SK-N-SH treated with all-trans-retinoic acid at 6 μM for 48 hours (cell line): Measurements from ENCODE around the gene C17orf50.

ENCODE experiments used
- ATAC-seq: fragments of 200-7000 bp; cut with Tn5 transposase; 3 replicates; pipeline ENCODE4 v1.9.1; 2020; ENCODE audit warnings: mild to moderate bottlenecking, moderate library complexity
- ARNTL ChIP-seq: fragments of 450-650 bp; formaldehyde crosslinking; IDR thresholded peaks from 2 replicates; pipeline ENCODE4 v1.5.0; 2020; ENCODE audit warnings: low read depth, mild to moderate bottlenecking, moderate library complexity, borderline replicate concordance
- BACH2 ChIP-seq: fragments of 250-450 bp; sonication (Bioruptor Pico); IDR thresholded peaks from 2 replicates; pipeline ENCODE4 v1.9.0; 2021; ENCODE audit warnings: mild to moderate bottlenecking, borderline replicate concordance
- CSDC2 ChIP-seq: fragments of 250-450 bp; sonication (Bioruptor Pico); IDR thresholded peaks from 2 replicates; pipeline ENCODE4 v1.5.0; 2020; ENCODE audit warnings: mild to moderate bottlenecking, moderate library complexity
- ESRRG ChIP-seq: fragments of 250-450 bp; sonication (Bioruptor Pico); IDR thresholded peaks from 2 replicates; pipeline ENCODE4 v1.6.1; 2021; ENCODE audit warnings: mild to moderate bottlenecking
- GLIS3 ChIP-seq: fragments of 250-450 bp; sonication (Bioruptor Pico); IDR thresholded peaks from 2 replicates; pipeline ENCODE4 v1.5.0; 2020; ENCODE audit warnings: mild to moderate bottlenecking, moderate library complexity
- ISL1 ChIP-seq: fragments of 250-450 bp; sonication (Bioruptor Pico); IDR thresholded peaks from 2 replicates; pipeline ENCODE4 v2.1.2; 2022; ENCODE audit warnings: mild to moderate bottlenecking, moderate library complexity
- PPARA ChIP-seq: fragments of 250-450 bp; sonication (Bioruptor Pico); IDR thresholded peaks from 2 replicates; pipeline ENCODE4 v1.5.0; 2020; ENCODE audit warnings: mild to moderate bottlenecking, borderline replicate concordance
- RARB ChIP-seq: fragments of 250-450 bp; sonication (Bioruptor Pico); IDR thresholded peaks from 2 replicates; pipeline ENCODE4 v1.8.0; 2021; ENCODE audit warnings: mild to moderate bottlenecking, moderate library complexity
- SNAI2 ChIP-seq: fragments of 250-450 bp; sonication (Bioruptor Pico); IDR thresholded peaks from 2 replicates; pipeline ENCODE4 v1.5.0; 2020; ENCODE audit warnings: mild to moderate bottlenecking, moderate library complexity
- TCF4 ChIP-seq: fragments of 250-450 bp; sonication (Bioruptor Pico); IDR thresholded peaks from 2 replicates; pipeline ENCODE4 v1.8.0; 2021; ENCODE audit warnings: mild to moderate bottlenecking, moderate library complexity, borderline replicate concordance
- TOX ChIP-seq: fragments of 250-450 bp; sonication (Bioruptor Pico); IDR thresholded peaks from 2 replicates; pipeline ENCODE4 v1.8.0; 2021; ENCODE audit warnings: mild to moderate bottlenecking, moderate library complexity, borderline replicate concordance
- ZC3H10 ChIP-seq: fragments of 250-450 bp; sonication (Bioruptor Pico); IDR thresholded peaks from 2 replicates; pipeline ENCODE4 v1.5.1; 2021; ENCODE audit warnings: mild to moderate bottlenecking, moderate library complexity
- ZFP3 ChIP-seq: fragments of 250-450 bp; sonication (Bioruptor Pico); IDR thresholded peaks from 2 replicates; pipeline ENCODE4 v1.5.0; 2020; ENCODE audit warnings: mild to moderate bottlenecking, moderate library complexity
- ZFP30 ChIP-seq: fragments of 450-650 bp; formaldehyde crosslinking; IDR thresholded peaks from 2 replicates; pipeline ENCODE4 v1.5.0; 2022; ENCODE audit warnings: mild to moderate bottlenecking, moderate library complexity
- ZNF565 ChIP-seq: fragments of 450-650 bp; formaldehyde crosslinking; conservative IDR thresholded peaks from 2 replicates; pipeline ENCODE4 v1.5.0; 2020; ENCODE audit warnings: low read depth, mild to moderate bottlenecking, moderate library complexity
- ZNF70 ChIP-seq: fragments of 450-650 bp; formaldehyde crosslinking; IDR thresholded peaks from 2 replicates; pipeline ENCODE4 v1.5.0; 2020; ENCODE audit warnings: mild to moderate bottlenecking, moderate library complexity
- ZNF8 ChIP-seq: fragments of 450-650 bp; formaldehyde crosslinking; IDR thresholded peaks from 2 replicates; pipeline ENCODE4 v1.5.0; 2020; ENCODE audit warnings: mild to moderate bottlenecking, moderate library complexity
- TF ChIP-seq, protein P1 (sequence below): fragments of 250-450 bp; sonication (Bioruptor Pico); IDR thresholded peaks from 2 replicates; pipeline ENCODE4 v1.5.1; 2020; ENCODE audit warnings: low read depth, mild to moderate bottlenecking, moderate library complexity
- TF ChIP-seq, protein P2 (sequence below): fragments of 250-450 bp; sonication (Bioruptor Pico); IDR thresholded peaks from 2 replicates; pipeline ENCODE4 v1.8.0; 2021; ENCODE audit warnings: low read depth, mild to moderate bottlenecking, moderate library complexity, borderline replicate concordance
- TF ChIP-seq, protein P3 (sequence below): fragments of 250-450 bp; sonication (Bioruptor Pico); IDR thresholded peaks from 2 replicates; pipeline ENCODE4 v1.5.0; 2020; ENCODE audit warnings: mild to moderate bottlenecking, moderate library complexity
- TF ChIP-seq, protein P4 (sequence below): fragments of 250-450 bp; sonication (Bioruptor Pico); IDR thresholded peaks from 2 replicates; pipeline ENCODE4 v1.5.1; 2021; ENCODE audit warnings: mild to moderate bottlenecking, moderate library complexity
- TF ChIP-seq, protein P5 (sequence below): fragments of 250-450 bp; sonication (Bioruptor Pico); IDR thresholded peaks from 2 replicates; pipeline ENCODE4 v1.8.0; 2020; ENCODE audit warnings: mild to moderate bottlenecking, moderate library complexity, borderline replicate concordance

The C17orf50 gene

DNA sequence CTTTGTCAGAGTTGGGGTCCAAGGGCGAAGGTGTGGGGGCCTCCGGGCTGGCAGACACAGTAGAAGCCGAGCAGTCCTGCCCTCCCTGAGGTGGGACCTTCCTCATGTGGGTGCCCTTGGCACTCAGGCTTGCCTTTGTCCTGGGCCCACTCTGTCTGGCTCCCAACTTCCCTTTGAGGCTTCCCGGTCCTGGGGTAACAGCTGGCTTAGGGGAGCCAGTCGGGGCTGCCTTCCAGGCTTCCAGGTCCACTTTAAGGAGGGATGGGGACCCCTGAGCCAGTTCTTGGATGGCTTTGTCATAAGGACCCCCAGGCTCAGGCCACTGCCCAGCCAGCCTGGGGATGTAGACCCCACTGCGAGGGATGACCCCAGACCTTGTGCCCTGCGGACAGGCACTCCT is 15.4 kb upstream of the C17orf50 start:
- TF ChIP-seq GLIS3 (CRISPR knock-in tag) (no peak), SNAI2 (CRISPR knock-in tag) (no peak), TOX (no peak), ZNF565 (CRISPR knock-in tag) (no peak), BACH2 (CRISPR knock-in tag) (no peak), PPARA (no peak), ZNF70 (no peak), ESRRG (CRISPR knock-in tag) (no peak), ZFP3 (no peak), ZC3H10 (CRISPR knock-in tag) (no peak), ZNF8 (no peak), ZFP30 (CRISPR knock-in tag) (no peak)
- TF ChIP-seq, protein P1, sequence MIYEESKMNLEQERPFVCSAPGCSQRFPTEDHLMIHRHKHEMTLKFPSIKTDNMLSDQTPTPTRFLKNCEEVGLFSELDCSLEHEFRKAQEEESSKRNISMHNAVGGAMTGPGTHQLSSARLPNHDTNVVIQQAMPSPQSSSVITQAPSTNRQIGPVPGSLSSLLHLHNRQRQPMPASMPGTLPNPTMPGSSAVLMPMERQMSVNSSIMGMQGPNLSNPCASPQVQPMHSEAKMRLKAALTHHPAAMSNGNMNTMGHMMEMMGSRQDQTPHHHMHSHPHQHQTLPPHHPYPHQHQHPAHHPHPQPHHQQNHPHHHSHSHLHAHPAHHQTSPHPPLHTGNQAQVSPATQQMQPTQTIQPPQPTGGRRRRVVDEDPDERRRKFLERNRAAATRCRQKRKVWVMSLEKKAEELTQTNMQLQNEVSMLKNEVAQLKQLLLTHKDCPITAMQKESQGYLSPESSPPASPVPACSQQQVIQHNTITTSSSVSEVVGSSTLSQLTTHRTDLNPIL (CRISPR knock-in tag): no peak
- TF ChIP-seq, protein P2, sequence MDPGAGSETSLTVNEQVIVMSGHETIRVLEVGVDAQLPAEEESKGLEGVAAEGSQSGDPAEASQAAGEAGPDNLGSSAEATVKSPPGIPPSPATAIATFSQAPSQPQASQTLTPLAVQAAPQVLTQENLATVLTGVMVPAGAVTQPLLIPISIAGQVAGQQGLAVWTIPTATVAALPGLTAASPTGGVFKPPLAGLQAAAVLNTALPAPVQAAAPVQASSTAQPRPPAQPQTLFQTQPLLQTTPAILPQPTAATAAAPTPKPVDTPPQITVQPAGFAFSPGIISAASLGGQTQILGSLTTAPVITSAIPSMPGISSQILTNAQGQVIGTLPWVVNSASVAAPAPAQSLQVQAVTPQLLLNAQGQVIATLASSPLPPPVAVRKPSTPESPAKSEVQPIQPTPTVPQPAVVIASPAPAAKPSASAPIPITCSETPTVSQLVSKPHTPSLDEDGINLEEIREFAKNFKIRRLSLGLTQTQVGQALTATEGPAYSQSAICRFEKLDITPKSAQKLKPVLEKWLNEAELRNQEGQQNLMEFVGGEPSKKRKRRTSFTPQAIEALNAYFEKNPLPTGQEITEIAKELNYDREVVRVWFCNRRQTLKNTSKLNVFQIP (CRISPR knock-in tag): no peak
- TF ChIP-seq, protein P3, sequence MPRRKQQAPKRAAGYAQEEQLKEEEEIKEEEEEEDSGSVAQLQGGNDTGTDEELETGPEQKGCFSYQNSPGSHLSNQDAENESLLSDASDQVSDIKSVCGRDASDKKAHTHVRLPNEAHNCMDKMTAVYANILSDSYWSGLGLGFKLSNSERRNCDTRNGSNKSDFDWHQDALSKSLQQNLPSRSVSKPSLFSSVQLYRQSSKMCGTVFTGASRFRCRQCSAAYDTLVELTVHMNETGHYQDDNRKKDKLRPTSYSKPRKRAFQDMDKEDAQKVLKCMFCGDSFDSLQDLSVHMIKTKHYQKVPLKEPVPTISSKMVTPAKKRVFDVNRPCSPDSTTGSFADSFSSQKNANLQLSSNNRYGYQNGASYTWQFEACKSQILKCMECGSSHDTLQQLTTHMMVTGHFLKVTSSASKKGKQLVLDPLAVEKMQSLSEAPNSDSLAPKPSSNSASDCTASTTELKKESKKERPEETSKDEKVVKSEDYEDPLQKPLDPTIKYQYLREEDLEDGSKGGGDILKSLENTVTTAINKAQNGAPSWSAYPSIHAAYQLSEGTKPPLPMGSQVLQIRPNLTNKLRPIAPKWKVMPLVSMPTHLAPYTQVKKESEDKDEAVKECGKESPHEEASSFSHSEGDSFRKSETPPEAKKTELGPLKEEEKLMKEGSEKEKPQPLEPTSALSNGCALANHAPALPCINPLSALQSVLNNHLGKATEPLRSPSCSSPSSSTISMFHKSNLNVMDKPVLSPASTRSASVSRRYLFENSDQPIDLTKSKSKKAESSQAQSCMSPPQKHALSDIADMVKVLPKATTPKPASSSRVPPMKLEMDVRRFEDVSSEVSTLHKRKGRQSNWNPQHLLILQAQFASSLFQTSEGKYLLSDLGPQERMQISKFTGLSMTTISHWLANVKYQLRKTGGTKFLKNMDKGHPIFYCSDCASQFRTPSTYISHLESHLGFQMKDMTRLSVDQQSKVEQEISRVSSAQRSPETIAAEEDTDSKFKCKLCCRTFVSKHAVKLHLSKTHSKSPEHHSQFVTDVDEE (CRISPR knock-in tag): no peak
- TF ChIP-seq, protein P4, sequence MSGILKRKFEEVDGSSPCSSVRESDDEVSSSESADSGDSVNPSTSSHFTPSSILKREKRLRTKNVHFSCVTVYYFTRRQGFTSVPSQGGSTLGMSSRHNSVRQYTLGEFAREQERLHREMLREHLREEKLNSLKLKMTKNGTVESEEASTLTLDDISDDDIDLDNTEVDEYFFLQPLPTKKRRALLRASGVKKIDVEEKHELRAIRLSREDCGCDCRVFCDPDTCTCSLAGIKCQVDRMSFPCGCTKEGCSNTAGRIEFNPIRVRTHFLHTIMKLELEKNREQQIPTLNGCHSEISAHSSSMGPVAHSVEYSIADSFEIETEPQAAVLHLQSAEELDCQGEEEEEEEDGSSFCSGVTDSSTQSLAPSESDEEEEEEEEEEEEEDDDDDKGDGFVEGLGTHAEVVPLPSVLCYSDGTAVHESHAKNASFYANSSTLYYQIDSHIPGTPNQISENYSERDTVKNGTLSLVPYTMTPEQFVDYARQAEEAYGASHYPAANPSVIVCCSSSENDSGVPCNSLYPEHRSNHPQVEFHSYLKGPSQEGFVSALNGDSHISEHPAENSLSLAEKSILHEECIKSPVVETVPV (CRISPR knock-in tag): no peak
- TF ChIP-seq, all 23 proteins: peak for 0
- ATAC-seq: no peak

DNA sequence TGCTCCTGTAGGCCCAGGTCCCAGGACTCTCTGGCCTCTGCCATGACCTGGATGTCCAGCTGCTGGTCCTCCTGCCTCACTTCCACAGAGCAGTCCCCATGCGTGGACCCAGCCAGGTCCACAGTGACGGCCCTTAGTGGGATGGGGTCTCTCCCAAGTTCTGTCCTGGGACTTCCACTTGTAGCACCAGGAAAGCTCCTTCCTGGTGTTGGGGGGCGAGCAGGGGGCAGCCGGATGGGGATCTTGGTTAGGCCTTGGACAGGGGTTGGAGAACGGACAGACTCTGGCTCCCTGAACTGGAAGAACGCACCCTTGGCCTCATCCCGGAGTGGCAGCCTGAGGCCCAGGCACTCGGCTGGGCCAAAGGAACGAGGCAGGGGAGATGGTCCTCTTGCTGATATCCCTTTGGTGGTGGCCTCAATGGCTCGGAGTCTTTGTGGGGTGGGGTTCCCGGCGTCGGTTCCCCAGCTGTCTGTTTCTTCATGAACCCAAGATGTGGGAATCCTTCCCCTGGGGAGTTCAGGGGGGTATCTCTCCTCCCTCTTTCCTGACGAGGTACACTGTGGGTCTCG is 14.9 kb upstream of the C17orf50 start:
- TF ChIP-seq ZFP30 (CRISPR knock-in tag) (no peak), PPARA (no peak), ZFP3 (no peak), GLIS3 (CRISPR knock-in tag) (no peak), RARB (no peak)
- TF ChIP-seq, protein P1 (CRISPR knock-in tag): no peak
- TF ChIP-seq, protein P5, sequence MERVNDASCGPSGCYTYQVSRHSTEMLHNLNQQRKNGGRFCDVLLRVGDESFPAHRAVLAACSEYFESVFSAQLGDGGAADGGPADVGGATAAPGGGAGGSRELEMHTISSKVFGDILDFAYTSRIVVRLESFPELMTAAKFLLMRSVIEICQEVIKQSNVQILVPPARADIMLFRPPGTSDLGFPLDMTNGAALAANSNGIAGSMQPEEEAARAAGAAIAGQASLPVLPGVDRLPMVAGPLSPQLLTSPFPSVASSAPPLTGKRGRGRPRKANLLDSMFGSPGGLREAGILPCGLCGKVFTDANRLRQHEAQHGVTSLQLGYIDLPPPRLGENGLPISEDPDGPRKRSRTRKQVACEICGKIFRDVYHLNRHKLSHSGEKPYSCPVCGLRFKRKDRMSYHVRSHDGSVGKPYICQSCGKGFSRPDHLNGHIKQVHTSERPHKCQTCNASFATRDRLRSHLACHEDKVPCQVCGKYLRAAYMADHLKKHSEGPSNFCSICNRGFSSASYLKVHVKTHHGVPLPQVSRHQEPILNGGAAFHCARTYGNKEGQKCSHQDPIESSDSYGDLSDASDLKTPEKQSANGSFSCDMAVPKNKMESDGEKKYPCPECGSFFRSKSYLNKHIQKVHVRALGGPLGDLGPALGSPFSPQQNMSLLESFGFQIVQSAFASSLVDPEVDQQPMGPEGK (CRISPR knock-in tag): no peak
- TF ChIP-seq, all 23 proteins: peak for 0
- ATAC-seq: no peak

DNA sequence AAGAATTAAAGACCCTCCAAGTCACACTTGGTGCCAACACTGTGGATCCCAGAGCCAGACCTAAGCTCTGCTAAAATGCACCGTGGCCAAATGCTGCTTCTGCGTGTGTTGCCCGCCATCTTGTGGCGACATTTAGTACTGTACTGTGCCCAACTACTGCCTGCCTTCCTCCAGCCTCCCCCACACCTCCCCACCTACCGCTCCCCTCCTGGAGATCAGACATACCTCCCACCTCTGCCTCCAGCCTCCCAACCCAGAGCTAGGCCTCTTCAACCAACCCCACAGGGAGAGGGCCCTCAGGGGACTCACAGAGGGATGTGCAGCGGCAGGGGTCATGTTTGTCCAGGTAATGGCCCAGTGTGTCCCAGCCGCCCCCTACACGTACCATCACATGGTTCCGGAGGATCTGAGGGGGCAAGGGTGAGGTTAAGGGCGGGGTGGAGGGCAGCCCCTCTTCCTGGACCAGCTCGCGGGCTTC is 13.1 kb upstream of the C17orf50 start:
- peak; percentile 91 for ATAC-seq
- TF ChIP-seq ZFP30 (CRISPR knock-in tag) (no peak), ARNTL (CRISPR knock-in tag) (no peak), ISL1 (CRISPR knock-in tag) (no peak), ZNF70 (no peak), PPARA (no peak), GLIS3 (CRISPR knock-in tag) (no peak), SNAI2 (CRISPR knock-in tag) (no peak), ZFP3 (no peak), TCF4 (CRISPR knock-in tag) (no peak), CSDC2 (CRISPR knock-in tag) (no peak)
- TF ChIP-seq, protein P2 (CRISPR knock-in tag): no peak
- TF ChIP-seq, protein P4 (CRISPR knock-in tag): no peak
